HCT116 (cell line): ENCODE data around the gene WWP2. TPM values are rescaled to one million over a fixed set of nuclear protein-coding genes. Genes with fewer than 3 reads are reported as not detected.

Experiments
- ATAC-seq: fragments of 200-7000 bp; cut with Tn5 transposase; 2 replicates; pipeline ENCODE4 v1.9.1; 2020; ENCODE audit warnings: mild to moderate bottlenecking, moderate library complexity
- BruUV-seq: library from RNA; stranded (reverse); fragments of 400-500 nt; replicated peaks from 2 replicates; lab custom pipeline; 2021; lab: Mats Ljungman, UMichigan
- CTCF ChIA-PET: fragments of 300-600 bp; sonication (Branson Sonifier 250); formaldehyde crosslinking; loops from one replicate; lab custom pipeline; 2021; ENCODE audit warnings: antibody characterized with exemption; lab: Charles Lee
- POLR2A ChIA-PET: fragments of 300-600, 350-600 bp; sonication (Branson Sonifier 250); formaldehyde crosslinking; loops from one replicate; lab custom pipeline; 2021; ENCODE audit warnings: antibody characterized with exemption; lab: Charles Lee
- RAD21 ChIA-PET, 2 experiments: fragments of 300-600 bp; sonication (Branson Sonifier 250); formaldehyde crosslinking; loops; one replicate each; lab custom pipeline; 2023; ENCODE audit warnings: low total read pairs in 2 of 2; ENCODE audit not compliant: uncharacterized antibody in 2 of 2, unreplicated experiment in 2 of 2, low non-redundant PET in 1 of 2; lab: Charles Lee
- DNase-seq: peaks from one replicate; pipeline ENCODE4 v3.0.0-alpha.2; 2010; ENCODE audit warnings: low read depth, low spot score
- H2AFZ ChIP-seq: fragments of 200-600 bp; shearing (Covaris generic), sonication (generic); 2 replicates; pipeline ENCODE4 v1.6.1; 2017; ENCODE audit warnings: low read depth, mixed run types, mixed read lengths, antibody characterized with exemption, low read length; ENCODE audit not compliant: poor library complexity, severe bottlenecking
- H3K27ac ChIP-seq: 2 replicates; pipeline ENCODE4 v1.5.1; 2012; ENCODE audit warnings: low read depth, low read length
- H3K27me3 ChIP-seq: fragments of 200-600 bp; sonication (generic); 2 replicates; pipeline ENCODE4 v1.6.1; 2016; ENCODE audit warnings: mixed run types, low read length, mixed read lengths; ENCODE audit not compliant: insufficient read depth
- H3K36me3 ChIP-seq, 2 experiments: fragments of 200-500 bp in 1 of 2; fragments of 200-600 bp in 1 of 2; sonication (Bioruptor generic) in 1 of 2; sonication (generic) in 1 of 2; 2 replicates each; pipeline versions ENCODE4 v1.5.1 to v1.6.1; 2014 to 2016; ENCODE audit warnings: low read length in 2 of 2, inconsistent platforms in 1 of 2, mixed read lengths in 1 of 2, mixed run types in 1 of 2; ENCODE audit not compliant: insufficient read depth in 2 of 2, control insufficient read depth in 1 of 2
- H3K4me1 ChIP-seq, 2 experiments: fragments of 200-600 bp in 1 of 2; sonication (generic) in 1 of 2; 2 replicates each; pipeline versions ENCODE4 v1.5.1 to v1.6.1; 2012 to 2017; ENCODE audit warnings: low read length in 2 of 2, inconsistent platforms in 1 of 2, mild to moderate bottlenecking in 1 of 2, mixed read lengths in 1 of 2, mixed run types in 1 of 2, moderate library complexity in 1 of 2; ENCODE audit not compliant: insufficient read depth in 2 of 2, control insufficient read depth in 1 of 2
- H3K4me2 ChIP-seq: fragments of 200-600 bp; sonication (generic); 2 replicates; pipeline ENCODE4 v1.6.1; 2017; ENCODE audit warnings: mixed run types, low read length, mixed read lengths
- H3K4me3 ChIP-seq, 2 experiments: fragments of 200-600 bp in 1 of 2; sonication (generic) in 1 of 2; replicated peaks in 1 of 2; 2 replicates each; pipeline ENCODE4 v1.5.1; 2011 to 2016; ENCODE audit warnings: low read length in 2 of 2, control low read depth in 1 of 2, low read depth in 1 of 2, mild to moderate bottlenecking in 1 of 2, mixed read lengths in 1 of 2, mixed run types in 1 of 2
- H3K79me2 ChIP-seq: fragments of 200-600 bp; sonication (generic); 2 replicates; pipeline ENCODE4 v1.6.1; 2017; ENCODE audit warnings: mild to moderate bottlenecking, mixed run types, low read length, moderate library complexity, mixed read lengths; ENCODE audit not compliant: insufficient read depth
- H3K9ac ChIP-seq: fragments of 200-600 bp; sonication (generic); 2 replicates; pipeline ENCODE4 v1.6.1; 2016; ENCODE audit warnings: low read length, mixed read lengths
- H3K9me2 ChIP-seq: fragments of 200-600 bp; sonication (generic), shearing (Covaris generic); 2 replicates; pipeline ENCODE4 v1.6.1; 2017; ENCODE audit warnings: mixed run types, mild to moderate bottlenecking, moderate library complexity; ENCODE audit not compliant: insufficient read depth
- H3K9me3 ChIP-seq, 2 experiments: fragments of 200-500 bp in 1 of 2; fragments of 200-600 bp in 1 of 2; sonication (Bioruptor generic) in 1 of 2; sonication (generic) in 1 of 2; 2 replicates each; pipeline ENCODE4 v1.6.1; 2014 to 2017; ENCODE audit warnings: low read length in 2 of 2, mixed read lengths in 2 of 2, inconsistent platforms in 1 of 2, low read depth in 1 of 2, mild to moderate bottlenecking in 1 of 2, mixed run types in 1 of 2, moderate library complexity in 1 of 2; ENCODE audit not compliant: control insufficient read depth in 1 of 2, insufficient read depth in 1 of 2
- H4K20me1 ChIP-seq: fragments of 200-600 bp; sonication (generic), shearing (Covaris generic); 2 replicates; pipeline ENCODE4 v1.6.1; 2017; ENCODE audit warnings: mixed run types, mild to moderate bottlenecking, moderate library complexity; ENCODE audit not compliant: insufficient read depth
- ATF3 ChIP-seq: IDR thresholded peaks from 2 replicates; pipeline ENCODE4 v1.6.1; 2012
- CEBPB ChIP-seq: IDR thresholded peaks from 2 replicates; pipeline ENCODE4 v1.6.1; 2012; ENCODE audit warnings: low read depth
- EGR1 ChIP-seq: IDR thresholded peaks from 2 replicates; pipeline ENCODE4 v1.6.1; 2012; ENCODE audit warnings: low read depth
- EZH2 ChIP-seq: fragments of 200-600 bp; sonication (generic); IDR thresholded peaks from 2 replicates; pipeline ENCODE4 v1.6.1; 2017; ENCODE audit warnings: antibody characterized with exemption, mixed run types
- EZH2phosphoT487 ChIP-seq: fragments of 200-600 bp; IDR thresholded peaks from 2 replicates; pipeline ENCODE4 v1.6.1; 2018; ENCODE audit warnings: antibody characterized with exemption, borderline replicate concordance
- FOSL1 ChIP-seq: IDR thresholded peaks from 2 replicates; pipeline ENCODE4 v1.6.1; 2012; ENCODE audit warnings: low read depth
- JUND ChIP-seq: IDR thresholded peaks from 2 replicates; pipeline ENCODE4 v1.6.1; 2012
- POLR2A ChIP-seq: IDR thresholded peaks from 2 replicates; pipeline ENCODE4 v1.7.0; 2011; ENCODE audit warnings: borderline replicate concordance; ENCODE audit not compliant: insufficient read depth, insufficient read length; ENCODE audit errors: extremely low read depth
- RAD21 ChIP-seq: IDR thresholded peaks from 2 replicates; pipeline ENCODE4 v1.6.1; 2012; ENCODE audit warnings: low read depth, mild to moderate bottlenecking
- SIN3A ChIP-seq: IDR thresholded peaks from 2 replicates; pipeline ENCODE4 v1.6.1; 2012; ENCODE audit warnings: low read depth
- SRF ChIP-seq: IDR thresholded peaks from 2 replicates; pipeline ENCODE4 v1.6.1; 2012; ENCODE audit warnings: low read depth
- TCF7L2 ChIP-seq: IDR thresholded peaks from 2 replicates; pipeline ENCODE4 v1.7.0; 2011; ENCODE audit warnings: borderline replicate concordance, inconsistent platforms; ENCODE audit not compliant: insufficient read depth, insufficient read length; ENCODE audit errors: extremely low read depth
- YY1 ChIP-seq: IDR thresholded peaks from 2 replicates; pipeline ENCODE4 v1.6.1; 2011; ENCODE audit warnings: low read length, low read depth, moderate library complexity, mild to moderate bottlenecking; ENCODE audit not compliant: insufficient replicate concordance; ENCODE audit errors: extremely low read depth
- ZNF274 ChIP-seq: fragments of 200-500 bp; sonication (Bioruptor generic); IDR thresholded peaks from 2 replicates; pipeline ENCODE4 v1.6.1; 2014; ENCODE audit warnings: mild to moderate bottlenecking, low read depth, low read length, inconsistent platforms
- intact Hi-C: fragments of 100-400 bp; cut with micrococcal nuclease; formaldehyde crosslinking; loops from 2 replicates; pipeline ENCODE4 v1.10.0; 2022
- total RNA-seq: library from RNA; stranded (reverse); gene quantifications from one replicate; pipeline ENCODE4 v1.2.1, GENCODE V29; 2021; ENCODE audit not compliant: unreplicated experiment
- TF ChIP-seq, protein P1 (sequence below): IDR thresholded peaks from 2 replicates; pipeline ENCODE4 v1.6.1; 2012; ENCODE audit warnings: low read depth
- TF ChIP-seq, protein P2 (sequence below): IDR thresholded peaks from 2 replicates; pipeline ENCODE4 v1.6.1; 2011; ENCODE audit warnings: mild to moderate bottlenecking, low read length, moderate library complexity; ENCODE audit not compliant: insufficient replicate concordance; ENCODE audit errors: extremely low read depth
- TF ChIP-seq, protein P3 (sequence below), 3 experiments: fragments of 200-600 bp in 1 of 3; sonication (generic) in 1 of 3; IDR thresholded peaks in 2 of 3; conservative IDR thresholded peaks in 1 of 3; 2 replicates each; pipeline ENCODE4 v1.5.1; 2012 to 2017; ENCODE audit warnings: low read depth in 2 of 3, low read length in 2 of 3, antibody characterized with exemption in 1 of 3, borderline replicate concordance in 1 of 3, control low read depth in 1 of 3, mild to moderate bottlenecking in 1 of 3, mixed read lengths in 1 of 3, mixed run types in 1 of 3, moderate library complexity in 1 of 3; ENCODE audit not compliant: insufficient read depth in 1 of 3
- TF ChIP-seq, protein P4 (sequence below): IDR thresholded peaks from 2 replicates; pipeline ENCODE4 v1.6.1; 2012

Gene WWP2
- total RNA-seq, 1 experiment from 2014 or later = 44.2 TPM

- no peak overlapping the region for H3K9ac ChIP-seq
- POLR2A ChIA-PET = no interaction called here
- no peak for ATAC-seq
These were observed 103.6 kb downstream of the WWP2 start for GRCh38 chr16:69865701-69866100.

More at GRCh38 chr16:69865701-69866100, 103.6 kb downstream of the WWP2 start:
- Histone ChIP-seq H3K27me3 (no peaks in the 10 kb centered on the region), H3K4me3 (no peak overlapping the region), H3K9me2 (no peaks in the 10 kb centered on the region)
- no peak for TF ChIP-seq SRF
- TF ChIP-seq YY1 = no peak
- TF ChIP-seq ZNF274 = no peak
- TF ChIP-seq EZH2 = no peak
- no peak for TF ChIP-seq FOSL1
- TF ChIP-seq EGR1 = no peak
- TF ChIP-seq, protein P1, sequence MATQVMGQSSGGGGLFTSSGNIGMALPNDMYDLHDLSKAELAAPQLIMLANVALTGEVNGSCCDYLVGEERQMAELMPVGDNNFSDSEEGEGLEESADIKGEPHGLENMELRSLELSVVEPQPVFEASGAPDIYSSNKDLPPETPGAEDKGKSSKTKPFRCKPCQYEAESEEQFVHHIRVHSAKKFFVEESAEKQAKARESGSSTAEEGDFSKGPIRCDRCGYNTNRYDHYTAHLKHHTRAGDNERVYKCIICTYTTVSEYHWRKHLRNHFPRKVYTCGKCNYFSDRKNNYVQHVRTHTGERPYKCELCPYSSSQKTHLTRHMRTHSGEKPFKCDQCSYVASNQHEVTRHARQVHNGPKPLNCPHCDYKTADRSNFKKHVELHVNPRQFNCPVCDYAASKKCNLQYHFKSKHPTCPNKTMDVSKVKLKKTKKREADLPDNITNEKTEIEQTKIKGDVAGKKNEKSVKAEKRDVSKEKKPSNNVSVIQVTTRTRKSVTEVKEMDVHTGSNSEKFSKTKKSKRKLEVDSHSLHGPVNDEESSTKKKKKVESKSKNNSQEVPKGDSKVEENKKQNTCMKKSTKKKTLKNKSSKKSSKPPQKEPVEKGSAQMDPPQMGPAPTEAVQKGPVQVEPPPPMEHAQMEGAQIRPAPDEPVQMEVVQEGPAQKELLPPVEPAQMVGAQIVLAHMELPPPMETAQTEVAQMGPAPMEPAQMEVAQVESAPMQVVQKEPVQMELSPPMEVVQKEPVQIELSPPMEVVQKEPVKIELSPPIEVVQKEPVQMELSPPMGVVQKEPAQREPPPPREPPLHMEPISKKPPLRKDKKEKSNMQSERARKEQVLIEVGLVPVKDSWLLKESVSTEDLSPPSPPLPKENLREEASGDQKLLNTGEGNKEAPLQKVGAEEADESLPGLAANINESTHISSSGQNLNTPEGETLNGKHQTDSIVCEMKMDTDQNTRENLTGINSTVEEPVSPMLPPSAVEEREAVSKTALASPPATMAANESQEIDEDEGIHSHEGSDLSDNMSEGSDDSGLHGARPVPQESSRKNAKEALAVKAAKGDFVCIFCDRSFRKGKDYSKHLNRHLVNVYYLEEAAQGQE = no peak
- TF ChIP-seq, protein P2, sequence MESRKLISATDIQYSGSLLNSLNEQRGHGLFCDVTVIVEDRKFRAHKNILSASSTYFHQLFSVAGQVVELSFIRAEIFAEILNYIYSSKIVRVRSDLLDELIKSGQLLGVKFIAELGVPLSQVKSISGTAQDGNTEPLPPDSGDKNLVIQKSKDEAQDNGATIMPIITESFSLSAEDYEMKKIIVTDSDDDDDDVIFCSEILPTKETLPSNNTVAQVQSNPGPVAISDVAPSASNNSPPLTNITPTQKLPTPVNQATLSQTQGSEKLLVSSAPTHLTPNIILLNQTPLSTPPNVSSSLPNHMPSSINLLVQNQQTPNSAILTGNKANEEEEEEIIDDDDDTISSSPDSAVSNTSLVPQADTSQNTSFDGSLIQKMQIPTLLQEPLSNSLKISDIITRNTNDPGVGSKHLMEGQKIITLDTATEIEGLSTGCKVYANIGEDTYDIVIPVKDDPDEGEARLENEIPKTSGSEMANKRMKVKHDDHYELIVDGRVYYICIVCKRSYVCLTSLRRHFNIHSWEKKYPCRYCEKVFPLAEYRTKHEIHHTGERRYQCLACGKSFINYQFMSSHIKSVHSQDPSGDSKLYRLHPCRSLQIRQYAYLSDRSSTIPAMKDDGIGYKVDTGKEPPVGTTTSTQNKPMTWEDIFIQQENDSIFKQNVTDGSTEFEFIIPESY = no peak
- no peak for TF ChIP-seq SIN3A
- TF ChIP-seq, protein P3, sequence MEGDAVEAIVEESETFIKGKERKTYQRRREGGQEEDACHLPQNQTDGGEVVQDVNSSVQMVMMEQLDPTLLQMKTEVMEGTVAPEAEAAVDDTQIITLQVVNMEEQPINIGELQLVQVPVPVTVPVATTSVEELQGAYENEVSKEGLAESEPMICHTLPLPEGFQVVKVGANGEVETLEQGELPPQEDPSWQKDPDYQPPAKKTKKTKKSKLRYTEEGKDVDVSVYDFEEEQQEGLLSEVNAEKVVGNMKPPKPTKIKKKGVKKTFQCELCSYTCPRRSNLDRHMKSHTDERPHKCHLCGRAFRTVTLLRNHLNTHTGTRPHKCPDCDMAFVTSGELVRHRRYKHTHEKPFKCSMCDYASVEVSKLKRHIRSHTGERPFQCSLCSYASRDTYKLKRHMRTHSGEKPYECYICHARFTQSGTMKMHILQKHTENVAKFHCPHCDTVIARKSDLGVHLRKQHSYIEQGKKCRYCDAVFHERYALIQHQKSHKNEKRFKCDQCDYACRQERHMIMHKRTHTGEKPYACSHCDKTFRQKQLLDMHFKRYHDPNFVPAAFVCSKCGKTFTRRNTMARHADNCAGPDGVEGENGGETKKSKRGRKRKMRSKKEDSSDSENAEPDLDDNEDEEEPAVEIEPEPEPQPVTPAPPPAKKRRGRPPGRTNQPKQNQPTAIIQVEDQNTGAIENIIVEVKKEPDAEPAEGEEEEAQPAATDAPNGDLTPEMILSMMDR (IDR thresholded peaks at IDR 0.05 in 2 of 3, conservative IDR thresholded peaks at IDR 0.05 in 1 of 3; ENCODE audit: borderline replicate concordance in 1 of 3, insufficient read depth in 1 of 3, low read depth in 2 of 3, low read length in 2 of 3) = no peak
- TF ChIP-seq, protein P4, sequence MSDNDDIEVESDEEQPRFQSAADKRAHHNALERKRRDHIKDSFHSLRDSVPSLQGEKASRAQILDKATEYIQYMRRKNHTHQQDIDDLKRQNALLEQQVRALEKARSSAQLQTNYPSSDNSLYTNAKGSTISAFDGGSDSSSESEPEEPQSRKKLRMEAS = no peak
- TF ChIP-seq POLR2A = no peak
- TF ChIP-seq CEBPB = no peak
- TF ChIP-seq JUND = no peak
- TF ChIP-seq EZH2phosphoT487 = no peak
- TF ChIP-seq RAD21 = no peak
- TF ChIP-seq ATF3 = no peak
- TF ChIP-seq TCF7L2 = no peak
- TF ChIP-seq, all 23 proteins: peak for 0
- Histone ChIP-seq H3K79me2 (no peaks in the 10 kb centered on the region), H3K4me2 (no peak overlapping the region), H3K36me3 (no peaks in the 10 kb centered on the region), H3K4me1 (peaks cover 0 to 4% of the 10 kb centered on the region in 2 experiments; a peak in 1 of 4 replicates), H3K9me3 (no peaks in the 10 kb centered on the region), H4K20me1 (no peaks in the 10 kb centered on the region), H3K27ac (no peak overlapping the region), H2AFZ (no peak overlapping the region)
- BruUV-seq = no TSS peak
- intact Hi-C loops = no loop called here
- ChIA-PET RAD21 (no interaction called here), CTCF (no interaction called here)
- no peak for DNase-seq
